PC-3 (cell line): ENCODE measurements around the gene DUSP8.

Source experiments
- EZH2 ChIP-seq: fragments of 300-600 bp; sonication (generic); IDR thresholded peaks from one replicate; pipeline ENCODE4 v1.6.1; 2017; ENCODE audit warnings: antibody characterized with exemption, mild to moderate bottlenecking, low read length; ENCODE audit not compliant: unreplicated experiment
- EZH2phosphoT487 ChIP-seq: fragments of 300-600 bp; sonication (generic); IDR thresholded peaks from 2 replicates; pipeline ENCODE4 v1.6.1; 2018; ENCODE audit warnings: mild to moderate bottlenecking, antibody characterized with exemption, low read length, borderline replicate concordance
- TF ChIP-seq, protein P1 (sequence below): fragments of 300-600 bp; sonication (generic); conservative IDR thresholded peaks from 2 replicates; pipeline ENCODE4 v1.5.1; 2017; ENCODE audit warnings: antibody characterized with exemption, low read depth, mild to moderate bottlenecking, low read length

GRCh38 chr11:1520663-1521267 is 51.3 kb downstream of the DUSP8 start:
- TF ChIP-seq, protein P1, sequence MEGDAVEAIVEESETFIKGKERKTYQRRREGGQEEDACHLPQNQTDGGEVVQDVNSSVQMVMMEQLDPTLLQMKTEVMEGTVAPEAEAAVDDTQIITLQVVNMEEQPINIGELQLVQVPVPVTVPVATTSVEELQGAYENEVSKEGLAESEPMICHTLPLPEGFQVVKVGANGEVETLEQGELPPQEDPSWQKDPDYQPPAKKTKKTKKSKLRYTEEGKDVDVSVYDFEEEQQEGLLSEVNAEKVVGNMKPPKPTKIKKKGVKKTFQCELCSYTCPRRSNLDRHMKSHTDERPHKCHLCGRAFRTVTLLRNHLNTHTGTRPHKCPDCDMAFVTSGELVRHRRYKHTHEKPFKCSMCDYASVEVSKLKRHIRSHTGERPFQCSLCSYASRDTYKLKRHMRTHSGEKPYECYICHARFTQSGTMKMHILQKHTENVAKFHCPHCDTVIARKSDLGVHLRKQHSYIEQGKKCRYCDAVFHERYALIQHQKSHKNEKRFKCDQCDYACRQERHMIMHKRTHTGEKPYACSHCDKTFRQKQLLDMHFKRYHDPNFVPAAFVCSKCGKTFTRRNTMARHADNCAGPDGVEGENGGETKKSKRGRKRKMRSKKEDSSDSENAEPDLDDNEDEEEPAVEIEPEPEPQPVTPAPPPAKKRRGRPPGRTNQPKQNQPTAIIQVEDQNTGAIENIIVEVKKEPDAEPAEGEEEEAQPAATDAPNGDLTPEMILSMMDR = no peak
- TF ChIP-seq EZH2 (no peak), EZH2phosphoT487 (no peak)
